ENCODE measurements around the gene OSBPL10. TPM values are rescaled to one million over a fixed set of nuclear protein-coding genes. Genes with fewer than 3 reads are reported as not detected.

OSBPL10 gene
- total RNA-seq, 1 experiment from 2014 or later: 2.3 TPM

DNA sequence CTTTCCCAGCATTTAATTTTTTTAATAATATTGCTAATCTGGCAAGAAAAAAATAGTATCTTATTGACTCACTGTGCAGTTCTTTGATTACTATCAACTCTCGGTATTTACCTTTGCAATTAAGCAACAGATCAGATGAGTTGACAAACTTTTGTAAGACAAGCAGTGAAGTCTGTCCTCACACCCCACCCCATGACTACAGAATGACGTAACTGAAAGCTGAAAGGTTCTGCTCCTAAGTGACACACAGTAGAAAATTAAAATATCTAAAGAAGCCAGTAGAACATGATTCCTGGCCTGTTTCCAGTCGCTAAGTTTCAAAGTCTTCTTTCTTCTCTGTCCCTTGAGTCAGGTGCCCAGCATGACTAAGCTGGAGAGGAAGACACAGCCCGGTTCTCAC is 312.8 kb downstream of the OSBPL10 start:
- Histone ChIP-seq H3K9me3 (ENCODE audit: low read depth, low read length, poor library complexity, severe bottlenecking) (no peaks in the 10 kb centered on the region), H3K36me3 (ENCODE audit: insufficient read depth, low read length, poor library complexity, severe bottlenecking) (no peaks in the 10 kb centered on the region), H3K4me1 (ENCODE audit: insufficient read depth, low read length, poor library complexity, severe bottlenecking) (peaks cover 9% of the 10 kb centered on the region), H3K4me3 (ENCODE audit: low read depth, low read length, poor library complexity, severe bottlenecking) (no peak overlapping the region), H3K27ac (ENCODE audit: low read depth, low read length, poor library complexity, severe bottlenecking) (no peak overlapping the region), H3K27me3 (replicated peaks; ENCODE audit: insufficient read depth, low read depth, low read length, poor library complexity) (no peaks in the 10 kb centered on the region)
- TF ChIP-seq EZH2 (IDR thresholded peaks at IDR 0.05; ENCODE audit: borderline replicate concordance, low read depth, low read length, poor library complexity, severe bottlenecking): no peak
- BruUV-seq (replicated peaks): no TSS peak
- ChIA-PET POLR2A (ENCODE audit: low non-redundant PET) (no interaction called here), CTCF (no interaction called here)
- DNase-seq (ENCODE audit: low spot score): no peak
- intact Hi-C loops (cut with micrococcal nuclease; ENCODE audit: unreplicated experiment): no loop called here

DNA sequence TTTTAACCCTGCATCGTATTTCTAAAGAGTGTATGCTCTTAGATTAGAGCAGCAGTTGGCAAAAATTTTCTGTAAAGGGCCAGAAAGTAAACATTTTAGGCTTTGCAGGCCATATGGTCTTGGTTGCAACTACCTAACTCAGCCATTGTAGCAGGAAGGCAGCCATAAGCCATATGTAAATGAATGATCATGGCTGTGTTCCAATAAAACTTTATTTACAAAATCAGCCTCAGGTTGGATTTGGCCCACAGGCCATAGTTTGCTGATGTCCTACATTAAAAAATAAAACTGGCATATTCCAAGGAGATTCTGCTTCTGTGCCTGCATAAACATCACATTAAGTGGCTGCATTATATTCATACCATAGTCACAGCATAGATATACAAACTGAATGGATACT is 313.5 kb downstream of the OSBPL10 start:
- Histone ChIP-seq H3K9me3 (ENCODE audit: low read depth, low read length, poor library complexity, severe bottlenecking) (no peaks in the 10 kb centered on the region), H3K4me1 (ENCODE audit: insufficient read depth, low read length, poor library complexity, severe bottlenecking) (peaks cover 7% of the 10 kb centered on the region), H3K27me3 (replicated peaks; ENCODE audit: insufficient read depth, low read depth, low read length, poor library complexity) (no peaks in the 10 kb centered on the region), H3K4me3 (ENCODE audit: low read depth, low read length, poor library complexity, severe bottlenecking) (no peak overlapping the region), H3K27ac (ENCODE audit: low read depth, low read length, poor library complexity, severe bottlenecking) (no peak overlapping the region), H3K36me3 (ENCODE audit: insufficient read depth, low read length, poor library complexity, severe bottlenecking) (no peaks in the 10 kb centered on the region)
- ChIA-PET POLR2A (ENCODE audit: low non-redundant PET) (interaction anchor here (0.7 kb wide), 1 partner anchor 829 kb away, joined by 3 read pairs; no protein-coding TSS in a partner anchor), CTCF (no interaction called here)
- BruUV-seq (replicated peaks): no TSS peak
- no peak for TF ChIP-seq EZH2 (IDR thresholded peaks at IDR 0.05; ENCODE audit: borderline replicate concordance, low read depth, low read length, poor library complexity, severe bottlenecking)
- TF ChIP-seq, protein P1, sequence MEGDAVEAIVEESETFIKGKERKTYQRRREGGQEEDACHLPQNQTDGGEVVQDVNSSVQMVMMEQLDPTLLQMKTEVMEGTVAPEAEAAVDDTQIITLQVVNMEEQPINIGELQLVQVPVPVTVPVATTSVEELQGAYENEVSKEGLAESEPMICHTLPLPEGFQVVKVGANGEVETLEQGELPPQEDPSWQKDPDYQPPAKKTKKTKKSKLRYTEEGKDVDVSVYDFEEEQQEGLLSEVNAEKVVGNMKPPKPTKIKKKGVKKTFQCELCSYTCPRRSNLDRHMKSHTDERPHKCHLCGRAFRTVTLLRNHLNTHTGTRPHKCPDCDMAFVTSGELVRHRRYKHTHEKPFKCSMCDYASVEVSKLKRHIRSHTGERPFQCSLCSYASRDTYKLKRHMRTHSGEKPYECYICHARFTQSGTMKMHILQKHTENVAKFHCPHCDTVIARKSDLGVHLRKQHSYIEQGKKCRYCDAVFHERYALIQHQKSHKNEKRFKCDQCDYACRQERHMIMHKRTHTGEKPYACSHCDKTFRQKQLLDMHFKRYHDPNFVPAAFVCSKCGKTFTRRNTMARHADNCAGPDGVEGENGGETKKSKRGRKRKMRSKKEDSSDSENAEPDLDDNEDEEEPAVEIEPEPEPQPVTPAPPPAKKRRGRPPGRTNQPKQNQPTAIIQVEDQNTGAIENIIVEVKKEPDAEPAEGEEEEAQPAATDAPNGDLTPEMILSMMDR (conservative IDR thresholded peaks at IDR 0.05; ENCODE audit: low read depth, low read length): no peak
- DNase-seq (ENCODE audit: low spot score): no peak
- intact Hi-C loops (cut with micrococcal nuclease; ENCODE audit: unreplicated experiment): no loop called here

DNA sequence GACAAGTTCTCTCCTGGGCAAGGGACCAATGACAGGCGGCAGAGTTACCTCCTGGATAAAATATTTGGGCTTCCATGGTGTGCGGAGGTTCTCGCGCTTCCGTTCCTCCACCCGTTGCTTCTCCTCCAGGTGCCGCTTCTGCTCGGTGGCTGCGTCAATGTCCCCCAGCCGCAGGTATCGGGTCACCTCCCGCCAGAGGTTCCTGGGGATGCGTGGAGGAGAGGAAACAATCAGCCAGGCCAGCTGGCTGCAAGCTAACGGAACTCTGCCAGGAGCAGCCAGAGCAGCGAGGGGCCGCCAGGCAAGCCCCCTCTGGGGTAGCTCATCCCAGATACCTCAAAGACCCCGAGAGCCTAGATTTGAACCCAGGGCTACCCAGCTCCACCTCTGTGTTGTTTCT is 317.0 kb downstream of the OSBPL10 start:
- Histone ChIP-seq H3K4me1 (ENCODE audit: insufficient read depth, low read length, poor library complexity, severe bottlenecking) (no peaks in the 10 kb centered on the region), H3K9me3 (ENCODE audit: low read depth, low read length, poor library complexity, severe bottlenecking) (no peaks in the 10 kb centered on the region), H3K36me3 (ENCODE audit: insufficient read depth, low read length, poor library complexity, severe bottlenecking) (no peaks in the 10 kb centered on the region), H3K4me3 (ENCODE audit: low read depth, low read length, poor library complexity, severe bottlenecking) (no peak overlapping the region), H3K27me3 (replicated peaks; ENCODE audit: insufficient read depth, low read depth, low read length, poor library complexity) (no peaks in the 10 kb centered on the region), H3K27ac (ENCODE audit: low read depth, low read length, poor library complexity, severe bottlenecking) (no peak overlapping the region)
- no peak for TF ChIP-seq EZH2 (IDR thresholded peaks at IDR 0.05; ENCODE audit: borderline replicate concordance, low read depth, low read length, poor library complexity, severe bottlenecking)
- TF ChIP-seq, protein P1 (conservative IDR thresholded peaks at IDR 0.05; ENCODE audit: low read depth, low read length): no peak
- DNase-seq (ENCODE audit: low spot score): no peak
- POLR2A ChIA-PET (ENCODE audit: low non-redundant PET): no interaction called here
- no TSS peak for BruUV-seq (replicated peaks)
- intact Hi-C loops (cut with micrococcal nuclease; ENCODE audit: unreplicated experiment): no loop called here
- CTCF ChIA-PET: no interaction called here

DNA sequence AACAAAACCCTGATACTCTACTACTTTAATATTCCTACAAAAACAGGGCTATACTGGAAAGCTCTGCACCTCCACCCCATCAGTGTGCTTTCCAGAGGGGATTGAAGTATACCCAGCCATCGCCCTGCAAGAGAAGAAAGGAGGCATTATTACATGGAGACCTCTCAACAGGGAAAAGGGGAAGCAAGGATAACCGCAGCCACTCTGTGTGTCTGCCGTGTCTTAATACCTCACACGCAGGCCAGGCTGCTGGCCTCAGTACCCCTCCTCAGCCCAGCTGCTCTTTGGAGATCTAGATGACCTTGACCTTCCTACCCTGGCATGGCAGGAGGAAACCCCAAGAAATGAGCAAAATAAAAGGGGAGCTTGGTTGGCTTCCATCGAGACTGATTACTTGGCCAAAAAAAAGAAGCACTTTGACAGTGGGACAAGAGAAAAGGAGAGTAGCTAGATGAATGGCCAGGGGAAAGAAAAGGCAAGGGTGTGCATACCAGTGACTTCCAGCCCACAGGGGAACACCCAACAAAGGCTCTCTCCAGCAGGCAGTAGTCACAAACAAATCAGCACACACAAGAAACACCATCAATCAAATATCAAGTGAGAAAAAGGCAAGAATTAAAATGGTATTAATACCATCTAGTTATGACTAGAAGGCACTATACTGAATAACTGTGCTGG is 318.9 kb downstream of the OSBPL10 start:
- DNase-seq (ENCODE audit: low spot score): no peak
- intact Hi-C loops (cut with micrococcal nuclease; ENCODE audit: unreplicated experiment): no loop called here
- POLR2A ChIA-PET (ENCODE audit: low non-redundant PET): interaction anchor here (0.6 kb wide), 2 partner anchors 9 to 11 kb away, joined by 3 read pairs; no protein-coding TSS in a partner anchor
- TF ChIP-seq, protein P1 (conservative IDR thresholded peaks at IDR 0.05; ENCODE audit: low read depth, low read length): no peak
- no peak for TF ChIP-seq EZH2 (IDR thresholded peaks at IDR 0.05; ENCODE audit: borderline replicate concordance, low read depth, low read length, poor library complexity, severe bottlenecking)
- Histone ChIP-seq H3K9me3 (ENCODE audit: low read depth, low read length, poor library complexity, severe bottlenecking) (no peaks in the 10 kb centered on the region), H3K36me3 (ENCODE audit: insufficient read depth, low read length, poor library complexity, severe bottlenecking) (no peaks in the 10 kb centered on the region), H3K27ac (ENCODE audit: low read depth, low read length, poor library complexity, severe bottlenecking) (no peak overlapping the region), H3K4me1 (ENCODE audit: insufficient read depth, low read length, poor library complexity, severe bottlenecking) (no peaks in the 10 kb centered on the region), H3K27me3 (replicated peaks; ENCODE audit: insufficient read depth, low read depth, low read length, poor library complexity) (no peaks in the 10 kb centered on the region), H3K4me3 (ENCODE audit: low read depth, low read length, poor library complexity, severe bottlenecking) (no peak overlapping the region)
- no TSS peak for BruUV-seq (replicated peaks)
- CTCF ChIA-PET: no interaction called here
